NCI-H510A treated with DMSO at 0.1 percent for 48 hours (cell line): ENCODE data around the gene KCNQ1.

Experiments
- DNase-seq: peaks from one replicate; lab custom pipeline; 2025; lab: John Stamatoyannopoulos, UW

KCNQ1 gene

GRCh38 chr11:2767801-2768200 lies 323.0 kb downstream of the KCNQ1 start:
- no peak for DNase-seq

GRCh38 chr11:2768471-2769408 lies 323.9 kb downstream of the KCNQ1 start:
- no peak for DNase-seq

- DNase-seq = no peak
Measured at GRCh38 chr11:2769409-2770095, 324.7 kb downstream of the KCNQ1 start.

- DNase-seq = no peak
Measured at GRCh38 chr11:2770096-2770751, 325.4 kb downstream of the KCNQ1 start.

GRCh38 chr11:2770761-2771301 lies 326.0 kb downstream of the KCNQ1 start:
- no peak for DNase-seq

- DNase-seq = no peak
Measured at GRCh38 chr11:2771758-2772466, 327.1 kb downstream of the KCNQ1 start.

GRCh38 chr11:2772544-2773031 lies 327.8 kb downstream of the KCNQ1 start:
- DNase-seq = no peak

GRCh38 chr11:2774173-2775082 lies 329.6 kb downstream of the KCNQ1 start:
- no peak for DNase-seq

GRCh38 chr11:2775083-2775625 lies 330.3 kb downstream of the KCNQ1 start:
- no peak for DNase-seq

- DNase-seq = no peak
Measured at GRCh38 chr11:2775626-2776350, 331.0 kb downstream of the KCNQ1 start.

- no peak for DNase-seq
Measured at GRCh38 chr11:2776351-2777061, 331.7 kb downstream of the KCNQ1 start.

GRCh38 chr11:2777386-2777785 lies 332.6 kb downstream of the KCNQ1 start:
- DNase-seq = no peak

GRCh38 chr11:2777871-2778629 lies 333.2 kb downstream of the KCNQ1 start:
- no peak for DNase-seq

GRCh38 chr11:2778630-2779498 lies 334.1 kb downstream of the KCNQ1 start:
- no peak for DNase-seq

GRCh38 chr11:2779499-2779980 lies 334.7 kb downstream of the KCNQ1 start:
- DNase-seq = no peak

- DNase-seq = no peak
Measured at GRCh38 chr11:2779981-2780849, 335.4 kb downstream of the KCNQ1 start.
